DOHH2 (cell line): Measurements from ENCODE around the gene EVC2.

ENCODE experiments used
- H3F3A ChIP-seq: fragments of 200-600 bp; sonication (generic), shearing (Covaris generic); 2 replicates; pipeline ENCODE4 v1.6.0; 2016; ENCODE audit warnings: antibody characterized with exemption, mild to moderate bottlenecking; ENCODE audit not compliant: control insufficient read depth, insufficient read depth
- H3K27ac ChIP-seq: fragments of 200-600 bp; sonication (generic); 2 replicates; pipeline ENCODE4 v1.5.1; 2014; ENCODE audit warnings: low read depth, mild to moderate bottlenecking, low read length, moderate library complexity
- H3K27me3 ChIP-seq: fragments of 200-600 bp; sonication (generic); 2 replicates; pipeline ENCODE4 v1.6.1; 2014; ENCODE audit warnings: mild to moderate bottlenecking, low read length, mixed read lengths; ENCODE audit not compliant: control insufficient read depth
- H3K36me3 ChIP-seq: fragments of 200-600 bp; sonication (generic); 2 replicates; pipeline ENCODE4 v1.6.1; 2014; ENCODE audit warnings: mild to moderate bottlenecking, low read length, moderate library complexity, mixed read lengths; ENCODE audit not compliant: control insufficient read depth
- H3K4me1 ChIP-seq: fragments of 200-600 bp; sonication (generic); 2 replicates; pipeline ENCODE4 v1.6.1; 2014; ENCODE audit warnings: mild to moderate bottlenecking, low read length, mixed read lengths; ENCODE audit not compliant: control insufficient read depth
- H3K4me2 ChIP-seq: fragments of 200-600 bp; sonication (generic); 2 replicates; pipeline ENCODE4 v1.6.0; 2014; ENCODE audit warnings: mild to moderate bottlenecking, low read length, moderate library complexity
- H3K4me3 ChIP-seq: fragments of 200-600 bp; sonication (generic); 2 replicates; pipeline ENCODE4 v1.5.1; 2014; ENCODE audit warnings: mild to moderate bottlenecking, low read length, mixed read lengths
- H3K79me2 ChIP-seq: fragments of 200-600 bp; sonication (generic); 2 replicates; pipeline ENCODE4 v1.6.1; 2014; ENCODE audit warnings: mild to moderate bottlenecking, low read length, mixed read lengths; ENCODE audit not compliant: control insufficient read depth
- H3K9me2 ChIP-seq: fragments of 200-600 bp; sonication (generic); replicated peaks from 2 replicates; pipeline ENCODE4 v1.6.1; 2014; ENCODE audit warnings: mild to moderate bottlenecking, low read length, mixed read lengths; ENCODE audit not compliant: control insufficient read depth
- H3K9me3 ChIP-seq: fragments of 200-600 bp; sonication (generic); 2 replicates; pipeline ENCODE4 v1.6.1; 2014; ENCODE audit warnings: antibody characterized with exemption, low read length, mixed read lengths; ENCODE audit not compliant: control insufficient read depth, insufficient read depth
- H4K20me1 ChIP-seq: fragments of 200-600 bp; sonication (generic); 2 replicates; pipeline ENCODE4 v1.6.0; 2014; ENCODE audit warnings: low read depth, mild to moderate bottlenecking, antibody characterized with exemption, low read length, moderate library complexity; ENCODE audit not compliant: control insufficient read depth, insufficient read depth
- EZH2phosphoT487 ChIP-seq: fragments of 200-600 bp; sonication (generic); IDR thresholded peaks from 2 replicates; pipeline ENCODE4 v1.6.1; 2017; ENCODE audit warnings: borderline replicate concordance, mild to moderate bottlenecking, antibody characterized with exemption, low read length, moderate library complexity, mixed read lengths
- TF ChIP-seq, protein P1 (sequence below): fragments of 200-600 bp; sonication (generic); IDR thresholded peaks from one replicate; pipeline ENCODE4 v1.5.1; 2014; ENCODE audit warnings: antibody characterized with exemption, mild to moderate bottlenecking, low read depth, low read length; ENCODE audit not compliant: poor library complexity, severe bottlenecking

Gene EVC2

DNA sequence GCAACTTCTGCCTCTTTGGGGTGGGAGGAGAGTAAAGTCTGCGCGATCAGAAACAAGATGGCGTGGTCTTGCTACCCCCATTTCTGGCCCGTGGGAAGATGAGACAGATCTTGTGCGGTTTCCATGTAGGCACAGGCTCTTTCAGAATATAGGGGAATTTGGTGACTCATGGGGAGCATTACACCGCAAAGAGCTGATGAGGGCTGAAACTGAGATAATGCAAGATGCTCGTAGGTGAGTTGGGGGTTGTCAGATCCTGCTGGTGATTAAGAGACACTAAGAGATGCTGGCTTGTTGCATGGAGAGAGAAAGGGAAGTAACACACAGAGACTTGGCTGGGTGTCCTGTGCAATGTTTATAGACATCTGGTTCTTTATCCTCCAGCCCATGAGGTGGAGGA, 4.2 kb upstream of the EVC2 start:
- Histone ChIP-seq H3K4me3 (no peak overlapping the region), H3K27ac (no peak overlapping the region), H3K79me2 (no peaks in the 10 kb centered on the region)

DNA sequence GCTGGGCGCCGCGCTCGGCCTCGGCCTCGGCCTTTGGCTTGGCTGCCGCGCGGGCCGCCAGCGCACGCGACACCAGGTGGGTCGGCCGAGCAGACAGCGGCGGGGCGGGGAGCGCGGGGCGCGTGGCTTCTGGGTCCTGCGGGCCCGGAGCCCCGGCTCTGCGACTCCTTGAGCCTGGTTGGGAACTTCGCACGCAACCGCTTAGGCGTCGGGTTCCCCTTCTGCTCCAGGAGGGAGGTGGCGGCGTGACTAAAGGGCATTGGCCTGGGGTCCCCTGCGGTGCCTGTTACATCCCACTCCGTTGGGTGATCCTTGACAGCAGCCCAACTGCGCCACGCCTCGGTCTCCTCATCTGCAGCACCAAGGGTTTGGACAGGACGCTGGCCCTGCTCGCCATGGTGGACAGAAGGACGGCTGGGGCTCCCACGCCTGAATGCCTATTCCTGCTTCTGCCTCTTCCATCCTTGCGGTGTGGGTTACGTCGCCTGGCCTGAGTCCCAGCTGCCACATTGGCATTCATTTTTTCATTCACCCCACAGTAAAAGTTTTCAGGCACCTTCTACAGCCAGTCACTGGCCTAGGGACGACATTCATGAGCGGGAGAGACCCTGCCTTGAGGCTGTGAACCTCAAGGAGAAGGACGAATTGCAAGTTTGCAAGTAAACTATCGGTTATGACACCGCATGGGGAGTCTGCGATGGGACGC, 3.3 kb upstream of the EVC2 start:
- Histone ChIP-seq H3K4me3 (no peak overlapping the region), H3K9me2 (no peaks in the 10 kb centered on the region), H3K36me3 (no peaks in the 10 kb centered on the region), H3K27me3 (no peaks in the 10 kb centered on the region), H3F3A (no peaks in the 10 kb centered on the region), H3K27ac (no peak overlapping the region), H3K4me1 (no peaks in the 10 kb centered on the region), H3K79me2 (no peaks in the 10 kb centered on the region), H3K4me2 (no peak overlapping the region), H4K20me1 (no peaks in the 10 kb centered on the region), H3K9me3 (peaks cover 3% of the 10 kb centered on the region; the same call in 1 of the 2 replicates)
- TF ChIP-seq EZH2phosphoT487 = no peak
- TF ChIP-seq, protein P1, sequence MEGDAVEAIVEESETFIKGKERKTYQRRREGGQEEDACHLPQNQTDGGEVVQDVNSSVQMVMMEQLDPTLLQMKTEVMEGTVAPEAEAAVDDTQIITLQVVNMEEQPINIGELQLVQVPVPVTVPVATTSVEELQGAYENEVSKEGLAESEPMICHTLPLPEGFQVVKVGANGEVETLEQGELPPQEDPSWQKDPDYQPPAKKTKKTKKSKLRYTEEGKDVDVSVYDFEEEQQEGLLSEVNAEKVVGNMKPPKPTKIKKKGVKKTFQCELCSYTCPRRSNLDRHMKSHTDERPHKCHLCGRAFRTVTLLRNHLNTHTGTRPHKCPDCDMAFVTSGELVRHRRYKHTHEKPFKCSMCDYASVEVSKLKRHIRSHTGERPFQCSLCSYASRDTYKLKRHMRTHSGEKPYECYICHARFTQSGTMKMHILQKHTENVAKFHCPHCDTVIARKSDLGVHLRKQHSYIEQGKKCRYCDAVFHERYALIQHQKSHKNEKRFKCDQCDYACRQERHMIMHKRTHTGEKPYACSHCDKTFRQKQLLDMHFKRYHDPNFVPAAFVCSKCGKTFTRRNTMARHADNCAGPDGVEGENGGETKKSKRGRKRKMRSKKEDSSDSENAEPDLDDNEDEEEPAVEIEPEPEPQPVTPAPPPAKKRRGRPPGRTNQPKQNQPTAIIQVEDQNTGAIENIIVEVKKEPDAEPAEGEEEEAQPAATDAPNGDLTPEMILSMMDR = no peak

More for the DNA sequence above, 4.2 kb upstream of the EVC2 start:
- peaks cover 3% of the 10 kb centered on the region; the same call in 1 of the 2 replicates for H3K9me3 ChIP-seq
- H3K4me1 ChIP-seq = no peaks in the 10 kb centered on the region
- no peaks in the 10 kb centered on the region for H3K27me3 ChIP-seq
- H3K9me2 ChIP-seq = no peaks in the 10 kb centered on the region
- H3K36me3 ChIP-seq = no peaks in the 10 kb centered on the region
- no peaks in the 10 kb centered on the region for H4K20me1 ChIP-seq
- no peaks in the 10 kb centered on the region for H3F3A ChIP-seq
- H3K4me2 ChIP-seq = no peak overlapping the region
- no peak for TF ChIP-seq EZH2phosphoT487

DNA sequence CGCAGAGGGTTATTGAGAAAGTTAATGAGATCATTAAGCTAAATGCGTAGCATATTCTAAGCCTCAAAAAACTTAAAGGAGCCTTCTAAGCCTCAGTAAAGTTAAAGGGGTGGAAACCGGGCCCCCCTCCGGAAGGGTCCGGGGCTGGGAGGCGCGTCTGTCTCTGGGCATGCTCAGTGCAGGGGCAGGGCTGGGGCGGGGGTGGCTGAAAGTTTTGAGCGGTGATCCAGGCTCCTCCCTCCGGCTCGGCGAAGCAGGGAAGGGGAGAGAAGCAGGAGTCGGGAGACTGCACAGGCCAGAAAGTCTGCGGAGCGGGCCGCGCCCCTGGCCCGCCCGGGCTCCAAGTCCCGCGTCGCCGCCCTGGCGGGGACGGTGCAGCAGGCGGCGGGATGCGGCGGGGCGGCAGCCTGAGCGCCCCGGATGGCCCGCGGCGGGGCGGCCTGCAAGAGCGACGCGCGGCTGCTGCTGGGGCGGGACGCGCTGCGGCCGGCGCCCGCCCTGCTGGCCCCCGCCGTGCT, 2.7 kb upstream of the EVC2 start, which contains the start of gene EVC:
TSS of gene EVC (plus strand) at position 241 of the 518 bp plus-strand sequence. CDS start at position 421, 180 bp downstream.
- H4K20me1 ChIP-seq = no peaks in the 10 kb centered on the region
- no peak within 1 kb of the TSS for H3K4me3 ChIP-seq
- H3K36me3 ChIP-seq = no peaks in the 10 kb centered on the region
- no peak for TF ChIP-seq EZH2phosphoT487
- TF ChIP-seq, protein P1 = no peak
- peaks cover 3% of the 10 kb centered on the region; the same call in 1 of the 2 replicates for H3K9me3 ChIP-seq
- no peak within 1 kb of the TSS for H3K27ac ChIP-seq
- no peaks in the 10 kb centered on the region for H3K4me1 ChIP-seq
- no peaks in the 10 kb centered on the region for H3K27me3 ChIP-seq
- no peaks in the 10 kb centered on the region for H3F3A ChIP-seq
- H3K79me2 ChIP-seq = no peaks in the 10 kb centered on the region
- no peak within 1 kb of the TSS for H3K4me2 ChIP-seq
- no peaks in the 10 kb centered on the region for H3K9me2 ChIP-seq
